B cell (primary cell): ENCODE results near the gene SEC24B. TPM values are rescaled to one million over a fixed set of nuclear protein-coding genes. Genes with fewer than 3 reads are reported as not detected.

Experiments used
- ATAC-seq: fragments of 200-7000 bp; cut with Tn5 transposase; one replicate; pipeline ENCODE4 v1.10.0; 2021; ENCODE audit warnings: low read depth, mild to moderate bottlenecking, moderate number of reproducible peaks, moderate library complexity
- CTCF ChIA-PET: fragments of 350-600 bp; sonication (Branson Sonifier 250); formaldehyde crosslinking; loops from one replicate; lab custom pipeline; 2021; ENCODE audit warnings: antibody characterized with exemption, inconsistent platforms; lab: Charles Lee
- POLR2A ChIA-PET: fragments of 350-600 bp; sonication (Branson Sonifier 250); formaldehyde crosslinking; loops from one replicate; lab custom pipeline; 2021; ENCODE audit warnings: antibody characterized with exemption; lab: Charles Lee
- DNase-seq: peaks from one replicate; pipeline ENCODE4 v3.0.0; 2013
- H2AFZ ChIP-seq: 2 replicates; pipeline ENCODE4 v1.6.1; 2012; ENCODE audit warnings: mild to moderate bottlenecking, low read depth, low read length; ENCODE audit not compliant: insufficient read depth, poor library complexity, severe bottlenecking
- H3K27ac ChIP-seq, 2 donors: 1 replicate in 1 of 2; 2 replicates in 1 of 2; pipeline ENCODE4 v1.5.1; 2012 to 2013; ENCODE audit warnings: low read length in 2 of 2, mild to moderate bottlenecking in 2 of 2, moderate library complexity in 1 of 2
- H3K27me3 ChIP-seq, 4 experiments: fragments of 200-600 bp in 1 of 4; sonication (generic) in 1 of 4; replicated peaks in 1 of 4; 1 replicate in 2 of 4; 2 replicates in 2 of 4; pipeline versions ENCODE4 v1.6.1 to v1.7.0; 2013 to 2016; ENCODE audit warnings: low read length in 3 of 4, mild to moderate bottlenecking in 2 of 4, mixed read lengths in 1 of 4, moderate library complexity in 1 of 4; ENCODE audit not compliant: insufficient read depth in 4 of 4, control insufficient read depth in 3 of 4; ENCODE audit errors: control extremely low read depth in 1 of 4
- H3K36me3 ChIP-seq, 2 experiments: replicated peaks in 1 of 2; 1 replicate in 1 of 2; 2 replicates in 1 of 2; pipeline versions ENCODE4 v1.6.1 to v1.7.1; 2013; ENCODE audit warnings: low read length in 1 of 2; ENCODE audit not compliant: insufficient read depth in 2 of 2, control insufficient read depth in 1 of 2; ENCODE audit errors: control extremely low read depth in 1 of 2, extremely low read depth in 1 of 2
- H3K4me1 ChIP-seq, 2 donors: fragments of 200-600 bp in 1 of 2; sonication (generic) in 1 of 2; 1 replicate in 1 of 2; 2 replicates in 1 of 2; pipeline versions ENCODE4 v1.5.1 to v1.6.1; 2013 to 2017; ENCODE audit warnings: low read length in 2 of 2; ENCODE audit not compliant: control insufficient read depth in 2 of 2, insufficient read depth in 2 of 2
- H3K4me2 ChIP-seq: replicated peaks from 2 replicates; pipeline ENCODE3; 2012; ENCODE audit warnings: mild to moderate bottlenecking, low read depth, low read length; ENCODE audit not compliant: poor library complexity, severe bottlenecking
- H3K4me3 ChIP-seq, 5 experiments: fragments of 200-600 bp in 1 of 5; sonication (generic) in 1 of 5; 1 replicate in 3 of 5; 2 replicates in 2 of 5; pipeline versions ENCODE4 v1.5.1 to v1.7.0; 2011 to 2016; ENCODE audit warnings: low read length in 4 of 5, mild to moderate bottlenecking in 4 of 5, low read depth in 2 of 5, control low read depth in 1 of 5, moderate library complexity in 1 of 5; ENCODE audit not compliant: insufficient read depth in 1 of 5; ENCODE audit errors: control extremely low read depth in 1 of 5, extremely low read depth in 1 of 5
- H3K79me2 ChIP-seq: fragments of 200-600 bp; sonication (generic); one replicate; pipeline ENCODE4 v1.6.0; 2016; ENCODE audit warnings: low read length; ENCODE audit not compliant: control insufficient read depth, insufficient read depth
- H3K9ac ChIP-seq: fragments of 200-600 bp; sonication (generic); 2 replicates; pipeline ENCODE4 v1.6.1; 2017; ENCODE audit warnings: mild to moderate bottlenecking, low read length, moderate library complexity
- H3K9me3 ChIP-seq, 3 donors: one replicate each; pipeline versions ENCODE4 v1.6.1 to v1.7.1; 2013; ENCODE audit warnings: low read length in 2 of 3; ENCODE audit not compliant: control insufficient read depth in 2 of 3, insufficient read depth in 1 of 3; ENCODE audit errors: control extremely low read depth in 1 of 3
- H4K20me1 ChIP-seq: 2 replicates; pipeline ENCODE4 v1.6.0; 2012; ENCODE audit warnings: mild to moderate bottlenecking, low read length; ENCODE audit not compliant: insufficient read depth, control insufficient read depth, poor library complexity, severe bottlenecking
- H3K27ac Mint-ChIP-seq: one replicate; pipeline ENCODE4 v1.8.0; 2021; ENCODE audit warnings: mixed read lengths
- H3K27me3 Mint-ChIP-seq: one replicate; pipeline ENCODE4 v1.8.0; 2021; ENCODE audit warnings: mixed read lengths
- H3K4me1 Mint-ChIP-seq: one replicate; pipeline ENCODE4 v1.8.0; 2021; ENCODE audit warnings: mixed read lengths
- H3K4me3 Mint-ChIP-seq: one replicate; pipeline ENCODE4 v1.8.0; 2021; ENCODE audit warnings: mixed read lengths
- H3K9me3 Mint-ChIP-seq: one replicate; pipeline ENCODE4 v1.8.0; 2022; ENCODE audit warnings: mixed read lengths; ENCODE audit not compliant: insufficient read depth
- EZH2 ChIP-seq: IDR thresholded peaks from 2 replicates; pipeline ENCODE4 v1.6.1; 2012; ENCODE audit warnings: borderline replicate concordance, low read depth, mild to moderate bottlenecking, moderate library complexity, low read length; ENCODE audit not compliant: insufficient read depth, poor library complexity, severe bottlenecking
- WGBS: methylation state at CpG from one replicate; pipeline ENCODE4 v1.1.5; 2013; ENCODE audit warnings: missing lambda C conversion rate; ENCODE audit not compliant: insufficient coverage; 5-methylcytosine and 5-hydroxymethylcytosine counted together
- intact Hi-C: fragments of 100-400 bp; cut with micrococcal nuclease; formaldehyde crosslinking; loops from one replicate; pipeline ENCODE4 v1.10.0; 2022
- polyA plus RNA-seq: library from polyadenylated mRNA; depleted of rRNA; stranded (reverse); fragments of >200 nt; gene quantifications from 2 replicates; pipeline ENCODE4 v1.2.3, GENCODE V29; 2012
- total RNA-seq, 2 donors: library from RNA; stranded (reverse); fragments of 120-200 nt in 1 of 2; gene quantifications; 1 replicate in 1 of 2; 2 replicates in 1 of 2; pipeline versions ENCODE4 v1.2.3 to v1.2.4, GENCODE V29; 2013 to 2022
- TF ChIP-seq, protein P1 (sequence below): fragments of 200-600 bp; IDR thresholded peaks from one replicate; pipeline ENCODE4 v1.8.0; 2022; ENCODE audit warnings: antibody characterized with exemption, mild to moderate bottlenecking

SEC24B gene
- total and polyA plus RNA-seq, 2 donors (not counting 1 experiment from before 2014, with no cell fraction given) = 22.6 to 46.4 TPM

DNA sequence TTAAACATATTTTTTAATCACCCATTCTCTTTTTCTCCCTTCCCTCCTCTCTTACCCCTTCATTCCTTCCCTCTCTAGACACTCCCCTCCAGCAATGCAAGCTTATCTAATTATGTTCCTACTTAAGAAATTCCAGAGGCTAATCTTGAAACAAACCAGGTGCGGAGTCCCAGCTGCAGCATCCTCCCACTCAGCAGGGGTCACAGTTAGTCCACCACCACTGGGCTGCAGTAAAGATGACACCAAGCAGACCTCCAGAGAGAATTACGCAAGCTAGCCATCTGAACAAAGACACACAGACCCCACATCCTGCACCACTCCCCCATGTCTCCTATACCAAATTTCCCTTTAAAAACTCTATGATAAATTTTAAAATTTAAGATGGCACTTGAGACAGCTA lies 13.9 kb upstream of the SEC24B start:
- intact Hi-C loops = no loop called here
- H3K27ac Mint-ChIP-seq = no peak overlapping the region
- no peaks in the 10 kb centered on the region for H3K9me3 Mint-ChIP-seq

GRCh38 chr4:109424093-109424841 lies 9.3 kb upstream of the SEC24B start:
- CTCF ChIA-PET = interaction anchor here (1.1 to 6.2 kb wide), 8 partner anchors 8 to 574 kb away, joined by 3 to 43 read pairs (median 6); partner anchors contain the start of genes CFI and SEC24B
- Histone ChIP-seq H3K9me3 (no peaks in the 10 kb centered on the region), H3K27ac (no peak overlapping the region), H3K79me2 (no peaks in the 10 kb centered on the region), H3K36me3 (no peaks in the 10 kb centered on the region), H3K4me2 (no peak overlapping the region), H3K9ac (no peak overlapping the region), H3K4me3 (no peak overlapping the region), H3K27me3 (no peaks in the 10 kb centered on the region), H4K20me1 (no peaks in the 10 kb centered on the region), H3K4me1 (peaks cover 0 to 3% of the 10 kb centered on the region in 2 donors), H2AFZ (no peak overlapping the region)
- no peak for ATAC-seq
- no peak for DNase-seq
- TF ChIP-seq, protein P1, sequence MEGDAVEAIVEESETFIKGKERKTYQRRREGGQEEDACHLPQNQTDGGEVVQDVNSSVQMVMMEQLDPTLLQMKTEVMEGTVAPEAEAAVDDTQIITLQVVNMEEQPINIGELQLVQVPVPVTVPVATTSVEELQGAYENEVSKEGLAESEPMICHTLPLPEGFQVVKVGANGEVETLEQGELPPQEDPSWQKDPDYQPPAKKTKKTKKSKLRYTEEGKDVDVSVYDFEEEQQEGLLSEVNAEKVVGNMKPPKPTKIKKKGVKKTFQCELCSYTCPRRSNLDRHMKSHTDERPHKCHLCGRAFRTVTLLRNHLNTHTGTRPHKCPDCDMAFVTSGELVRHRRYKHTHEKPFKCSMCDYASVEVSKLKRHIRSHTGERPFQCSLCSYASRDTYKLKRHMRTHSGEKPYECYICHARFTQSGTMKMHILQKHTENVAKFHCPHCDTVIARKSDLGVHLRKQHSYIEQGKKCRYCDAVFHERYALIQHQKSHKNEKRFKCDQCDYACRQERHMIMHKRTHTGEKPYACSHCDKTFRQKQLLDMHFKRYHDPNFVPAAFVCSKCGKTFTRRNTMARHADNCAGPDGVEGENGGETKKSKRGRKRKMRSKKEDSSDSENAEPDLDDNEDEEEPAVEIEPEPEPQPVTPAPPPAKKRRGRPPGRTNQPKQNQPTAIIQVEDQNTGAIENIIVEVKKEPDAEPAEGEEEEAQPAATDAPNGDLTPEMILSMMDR = no peak
- TF ChIP-seq EZH2 = no peak
- H3K9me3 Mint-ChIP-seq = no peaks in the 10 kb centered on the region
- WGBS = 86% methylated on average over 18 of the region's 19 CpGs
- peaks cover 2% of the 10 kb centered on the region for H3K4me1 Mint-ChIP-seq
- no peak overlapping the region for H3K27ac Mint-ChIP-seq
- POLR2A ChIA-PET = no interaction called here
- peaks cover 3% of the 10 kb centered on the region for H3K27me3 Mint-ChIP-seq
- H3K4me3 Mint-ChIP-seq = no peak overlapping the region
- intact Hi-C loops = no loop called here

More for the DNA sequence above, 13.9 kb upstream of the SEC24B start:
- no peak for ATAC-seq
- no peak overlapping the region for H3K27ac ChIP-seq
- ChIA-PET POLR2A (no interaction called here), CTCF (interaction anchor here (0.7 to 6.2 kb wide), 10 partner anchors 8 to 558 kb away, joined by 3 to 43 read pairs (median 5); partner anchors contain the start of genes CFI and RRH)
- H3K4me1 ChIP-seq = peaks cover 0 to 3% of the 10 kb centered on the region in 2 donors
- H3K36me3 ChIP-seq = no peaks in the 10 kb centered on the region
- no peak for TF ChIP-seq EZH2
- TF ChIP-seq, protein P1 = no peak
- peaks cover 3% of the 10 kb centered on the region for H3K27me3 Mint-ChIP-seq
- no peak overlapping the region for H3K4me2 ChIP-seq
- peaks cover 2% of the 10 kb centered on the region for H3K4me1 Mint-ChIP-seq
- WGBS = 100% methylated on average over 1 of the region's 2 CpGs
- H3K4me3 Mint-ChIP-seq = no peak overlapping the region
- H3K4me3 ChIP-seq = no peak overlapping the region
- no peaks in the 10 kb centered on the region for H3K27me3 ChIP-seq
- no peaks in the 10 kb centered on the region for H3K9me3 ChIP-seq
- H3K79me2 ChIP-seq = no peaks in the 10 kb centered on the region
- H3K9ac ChIP-seq = no peak overlapping the region
- no peak overlapping the region for H2AFZ ChIP-seq
- no peak for DNase-seq
- H4K20me1 ChIP-seq = no peaks in the 10 kb centered on the region
